SJSA1 (cell line): ENCODE measurements around the gene FAM107B. TPM values are rescaled to one million over a fixed set of nuclear protein-coding genes. Genes with fewer than 3 reads are reported as not detected.

Source experiments
- DNase-seq, 2 experiments: peaks; one replicate each; pipeline ENCODE4 v3.0.0-alpha.2; 2015 to 2020; ENCODE audit warnings: low spot score in 2 of 2, low read depth in 1 of 2
- H3K27ac ChIP-seq: fragments of 250-450 bp; sonication (Bioruptor Pico); 2 replicates; pipeline ENCODE4 v1.5.1; 2020; ENCODE audit warnings: mild to moderate bottlenecking, moderate library complexity
- H3K27me3 ChIP-seq: fragments of 250-450 bp; sonication (Bioruptor Pico); replicated peaks from 2 replicates; pipeline ENCODE4 v1.5.1; 2020; ENCODE audit warnings: mild to moderate bottlenecking, moderate library complexity
- H3K36me3 ChIP-seq: fragments of 250-450 bp; sonication (Bioruptor Pico); 2 replicates; pipeline ENCODE4 v1.5.1; 2020; ENCODE audit warnings: mild to moderate bottlenecking
- H3K4me1 ChIP-seq: fragments of 250-450 bp; sonication (Bioruptor Pico); replicated peaks from 2 replicates; pipeline ENCODE4 v1.6.1; 2021; ENCODE audit warnings: mild to moderate bottlenecking
- H3K4me3 ChIP-seq: fragments of 250-450 bp; sonication (Bioruptor Pico); 2 replicates; pipeline ENCODE4 v1.5.1; 2020; ENCODE audit warnings: mild to moderate bottlenecking
- H3K9me3 ChIP-seq: fragments of 250-450 bp; sonication (Bioruptor Pico); replicated peaks from 2 replicates; pipeline ENCODE4 v1.5.1; 2020; ENCODE audit warnings: mild to moderate bottlenecking
- total RNA-seq: library from RNA; depleted of rRNA; stranded (reverse); fragments of >200 nt; shearing (Covaris generic); gene quantifications from 2 replicates; pipeline ENCODE4 v1.2.3, GENCODE V29; 2014

Gene FAM107B
- total RNA-seq, 1 experiment from 2014 or later = 31.9 TPM

- H3K4me3 ChIP-seq = no peak overlapping the region
- no peaks in the 10 kb centered on the region for H3K36me3 ChIP-seq
- H3K27me3 ChIP-seq = no peaks in the 10 kb centered on the region; the same call in 1 of the 2 replicates
- no peak overlapping the region for H3K27ac ChIP-seq
- no peak for DNase-seq
- H3K4me1 ChIP-seq = no peaks in the 10 kb centered on the region
- H3K9me3 ChIP-seq = no peaks in the 10 kb centered on the region
Observed at GRCh38 chr10:14800397-14800796, 25.7 kb upstream of the FAM107B start.

- no peaks in the 10 kb centered on the region for H3K4me1 ChIP-seq
- no peaks in the 10 kb centered on the region for H3K9me3 ChIP-seq
- DNase-seq = no peak
- H3K27ac ChIP-seq = no peak overlapping the region
- no peaks in the 10 kb centered on the region; the same call in 1 of the 2 replicates for H3K27me3 ChIP-seq
- no peaks in the 10 kb centered on the region for H3K36me3 ChIP-seq
- H3K4me3 ChIP-seq = no peak overlapping the region
Observed at GRCh38 chr10:14798636-14799035, 23.9 kb upstream of the FAM107B start.

GRCh38 chr10:14787938-14788337, 13.2 kb upstream of the FAM107B start:
- Histone ChIP-seq H3K27ac (no peak overlapping the region), H3K27me3 (no peaks in the 10 kb centered on the region), H3K36me3 (no peaks in the 10 kb centered on the region), H3K4me1 (peaks cover 2% of the 10 kb centered on the region), H3K4me3 (no peak overlapping the region), H3K9me3 (no peaks in the 10 kb centered on the region)
- no peak for DNase-seq

- no peak for DNase-seq
- H3K27me3 ChIP-seq = no peaks in the 10 kb centered on the region
Observed at GRCh38 chr10:14784459-14785055, 9.9 kb upstream of the FAM107B start.

DNA sequence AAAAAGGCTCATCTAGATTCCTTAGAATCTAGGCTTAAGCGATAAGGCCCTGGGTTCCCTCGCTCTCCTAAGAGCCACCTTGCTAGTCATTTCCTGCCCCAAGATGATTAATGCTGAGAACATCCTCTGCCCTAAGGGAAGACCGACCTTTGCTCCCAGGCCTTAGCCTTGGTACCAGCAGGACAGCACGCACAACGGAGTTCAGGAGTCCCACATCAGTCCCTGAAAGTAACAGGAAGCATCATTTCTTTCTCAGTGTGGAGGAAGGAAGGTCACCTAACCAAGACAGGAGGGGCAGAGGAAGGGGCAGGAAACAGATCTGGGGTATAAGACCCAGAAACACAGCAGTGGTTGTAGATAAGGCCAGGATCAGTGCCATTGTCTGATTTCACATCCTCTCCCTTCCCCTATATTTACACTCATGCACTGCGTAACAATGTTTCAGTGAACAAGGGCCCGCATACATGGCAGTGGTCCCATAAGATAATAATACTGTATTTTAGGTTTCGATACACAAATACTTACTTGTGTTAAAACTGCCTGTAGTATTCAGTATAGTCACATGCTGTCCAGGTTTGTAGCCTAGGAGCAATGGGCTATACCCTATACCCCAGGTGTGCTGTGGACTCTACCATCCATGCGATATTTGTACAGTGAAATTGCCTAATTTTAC, 8.1 kb upstream of the FAM107B start:
- Histone ChIP-seq H3K27me3 (no peaks in the 10 kb centered on the region), H3K9me3 (no peaks in the 10 kb centered on the region), H3K36me3 (no peaks in the 10 kb centered on the region), H3K4me3 (no peak overlapping the region), H3K27ac (peak overlapping the region; percentile 17; the same call in 1 of the 2 replicates), H3K4me1 (peaks cover 24% of the 10 kb centered on the region)
- DNase-seq = peak; percentile 41 to 56

More at GRCh38 chr10:14784459-14785055, 9.9 kb upstream of the FAM107B start:
- no peak overlapping the region for H3K27ac ChIP-seq
- H3K4me1 ChIP-seq = peaks cover 11% of the 10 kb centered on the region
- H3K36me3 ChIP-seq = no peaks in the 10 kb centered on the region
- H3K9me3 ChIP-seq = no peaks in the 10 kb centered on the region
- no peak overlapping the region for H3K4me3 ChIP-seq

GRCh38 chr10:14781763-14782162, 7.1 kb upstream of the FAM107B start:
- Histone ChIP-seq H3K36me3 (no peaks in the 10 kb centered on the region), H3K27me3 (no peaks in the 10 kb centered on the region), H3K4me3 (no peak overlapping the region), H3K9me3 (no peaks in the 10 kb centered on the region), H3K4me1 (peaks cover 24% of the 10 kb centered on the region), H3K27ac (no peak overlapping the region)
- DNase-seq = no peak

- no peaks in the 10 kb centered on the region for H3K9me3 ChIP-seq
- H3K4me3 ChIP-seq = no peak overlapping the region
- peaks cover 24% of the 10 kb centered on the region for H3K4me1 ChIP-seq
- H3K27ac ChIP-seq = no peak overlapping the region
- no peaks in the 10 kb centered on the region for H3K36me3 ChIP-seq
- DNase-seq = peak in 1 of 2 experiments; percentile 39
- no peaks in the 10 kb centered on the region for H3K27me3 ChIP-seq
Observed at GRCh38 chr10:14779001-14779651, 4.4 kb upstream of the FAM107B start.

GRCh38 chr10:14776546-14776945, 1.8 kb upstream of the FAM107B start:
- H3K27me3 ChIP-seq = no peaks in the 10 kb centered on the region
- no peaks in the 10 kb centered on the region for H3K9me3 ChIP-seq
- peaks cover 17% of the 10 kb centered on the region for H3K4me1 ChIP-seq
- no peak overlapping the region for H3K27ac ChIP-seq
- H3K4me3 ChIP-seq = no peak overlapping the region
- H3K36me3 ChIP-seq = no peaks in the 10 kb centered on the region
- no peak for DNase-seq

- H3K9me3 ChIP-seq = no peaks in the 10 kb centered on the region
- H3K27me3 ChIP-seq = no peaks in the 10 kb centered on the region
- DNase-seq = no peak
- H3K4me1 ChIP-seq = peaks cover 17% of the 10 kb centered on the region
- H3K27ac ChIP-seq = no peak overlapping the region
- no peaks in the 10 kb centered on the region for H3K36me3 ChIP-seq
- no peak overlapping the region for H3K4me3 ChIP-seq
Observed at GRCh38 chr10:14775656-14776055, 959 bp upstream of the FAM107B start.

DNA sequence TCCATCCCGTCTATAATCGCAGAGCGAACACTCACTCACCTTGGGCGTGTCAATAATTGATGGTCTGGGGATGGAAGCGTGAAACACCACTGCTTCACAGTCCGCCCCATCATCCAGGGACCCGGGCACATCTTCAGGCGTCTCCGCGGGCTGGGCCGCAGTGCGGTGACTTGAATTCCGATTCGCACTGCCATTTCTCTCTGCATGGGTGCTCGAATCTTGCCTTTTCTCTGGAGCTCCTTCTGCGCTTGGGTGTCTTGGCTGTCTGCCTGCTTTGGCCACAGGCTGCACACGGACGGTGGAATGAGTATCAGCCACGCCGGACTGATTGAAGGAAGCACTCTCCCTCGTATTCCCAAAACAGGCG, 500 bp downstream of the FAM107B start:
- Histone ChIP-seq H3K9me3 (no peaks in the 10 kb centered on the region), H3K36me3 (no peaks in the 10 kb centered on the region), H3K4me1 (peaks cover 9% of the 10 kb centered on the region), H3K27me3 (no peaks in the 10 kb centered on the region), H3K27ac (no peak overlapping the region), H3K4me3 (no peak overlapping the region)
- no peak for DNase-seq

DNA sequence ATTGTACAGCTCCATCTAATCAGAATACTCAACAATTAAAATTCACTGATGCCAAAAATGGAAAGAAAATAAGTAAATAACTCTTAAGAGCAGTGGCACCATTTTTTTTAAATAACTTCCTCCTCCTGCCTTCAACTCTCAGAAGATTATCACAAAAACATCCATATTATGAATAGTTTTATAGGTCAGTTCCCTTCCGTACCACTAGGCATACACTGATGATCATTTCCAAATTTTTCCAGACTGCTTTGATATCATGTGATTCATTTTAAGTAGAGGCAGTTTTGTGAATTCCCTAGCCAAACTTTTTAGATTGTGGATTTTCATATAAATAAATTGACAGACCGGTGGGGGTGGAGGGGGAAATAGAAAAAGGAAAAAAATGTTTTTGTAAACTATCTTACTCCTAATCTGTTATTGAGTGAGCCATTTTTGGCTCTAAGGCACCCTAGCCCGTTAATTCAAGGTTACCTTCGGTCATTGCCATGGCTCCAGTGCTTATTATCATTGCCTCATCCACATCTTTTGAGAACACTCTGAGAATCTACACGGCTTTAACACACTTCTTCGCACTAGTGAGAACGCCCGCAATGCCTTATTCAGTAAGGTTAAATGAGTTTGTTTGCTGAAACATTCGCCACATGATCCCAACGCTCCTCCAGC, 1.0 kb downstream of the FAM107B start:
- Histone ChIP-seq H3K27me3 (no peaks in the 10 kb centered on the region), H3K4me1 (peaks cover 4% of the 10 kb centered on the region), H3K27ac (no peak overlapping the region), H3K36me3 (no peaks in the 10 kb centered on the region), H3K4me3 (no peak overlapping the region), H3K9me3 (no peaks in the 10 kb centered on the region)
- DNase-seq = no peak

DNA sequence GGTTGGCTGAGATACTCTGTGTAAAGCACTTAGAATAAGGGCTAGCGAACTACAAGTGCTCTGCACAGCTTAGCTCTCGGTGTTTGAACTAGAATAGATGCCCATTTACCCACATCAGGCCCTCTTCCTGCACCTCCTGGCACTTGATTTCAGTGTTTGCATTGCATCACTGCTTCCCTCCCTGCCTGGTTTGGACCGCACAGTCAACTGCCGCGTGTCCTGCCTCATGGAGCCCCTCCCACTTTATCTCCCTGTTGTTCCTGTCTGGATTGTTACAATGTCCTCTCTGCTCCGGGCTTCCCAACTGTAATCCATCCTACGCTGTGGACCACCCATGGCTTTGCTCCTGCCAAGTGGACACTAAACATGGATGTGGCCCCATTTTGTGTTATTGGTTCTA, 2.3 kb downstream of the FAM107B start:
- H3K36me3 ChIP-seq = no peaks in the 10 kb centered on the region
- no peaks in the 10 kb centered on the region for H3K27me3 ChIP-seq
- no peaks in the 10 kb centered on the region for H3K9me3 ChIP-seq
- H3K4me1 ChIP-seq = no peaks in the 10 kb centered on the region
- no peak for DNase-seq
- no peak overlapping the region for H3K4me3 ChIP-seq
- H3K27ac ChIP-seq = no peak overlapping the region

DNA sequence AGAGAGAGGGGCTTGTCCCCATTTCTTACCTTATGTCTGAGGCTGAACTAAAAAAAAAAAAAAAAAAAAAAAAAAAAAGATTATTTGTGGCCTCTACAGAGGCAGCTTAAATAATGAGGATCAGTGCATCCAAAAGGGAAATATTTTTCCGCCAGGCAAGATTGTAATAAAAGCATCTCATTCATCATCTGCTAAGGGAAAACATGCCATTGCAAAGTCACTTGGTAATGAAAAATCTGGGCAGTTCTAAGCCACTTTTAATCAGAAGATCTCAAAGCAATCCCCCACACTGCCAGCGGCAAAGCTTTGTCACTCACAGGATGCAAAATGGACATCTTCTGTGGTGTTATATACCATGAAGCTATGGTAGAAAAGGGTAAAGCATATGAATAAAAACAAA, 3.8 kb downstream of the FAM107B start:
- DNase-seq = no peak
- no peaks in the 10 kb centered on the region for H3K4me1 ChIP-seq
- no peaks in the 10 kb centered on the region for H3K27me3 ChIP-seq
- H3K36me3 ChIP-seq = no peaks in the 10 kb centered on the region
- no peak overlapping the region for H3K27ac ChIP-seq
- H3K9me3 ChIP-seq = no peaks in the 10 kb centered on the region
- no peak overlapping the region for H3K4me3 ChIP-seq

GRCh38 chr10:14761372-14761771, 13.3 kb downstream of the FAM107B start:
- H3K9me3 ChIP-seq = no peaks in the 10 kb centered on the region
- no peak for DNase-seq
- H3K36me3 ChIP-seq = no peaks in the 10 kb centered on the region
- H3K4me3 ChIP-seq = no peak overlapping the region
- no peaks in the 10 kb centered on the region for H3K27me3 ChIP-seq
- H3K27ac ChIP-seq = no peak overlapping the region
- no peaks in the 10 kb centered on the region for H3K4me1 ChIP-seq
